Stimulated activated CD4-positive, alpha-beta T cell treated with anti-CD3 and anti-CD28 coated beads, Interleukin-12 subunit alpha, Interleukin-12 subunit beta, amount 100 ng/mL, for 24 hours (primary cell): ENCODE measurements around the gene SH2D4B.

Experiments used
- DNase-seq, 2 experiments: peaks; one replicate each; pipeline ENCODE4 v3.0.0-alpha.2; 2020; ENCODE audit warnings: low read depth in 2 of 2

SH2D4B gene

DNA sequence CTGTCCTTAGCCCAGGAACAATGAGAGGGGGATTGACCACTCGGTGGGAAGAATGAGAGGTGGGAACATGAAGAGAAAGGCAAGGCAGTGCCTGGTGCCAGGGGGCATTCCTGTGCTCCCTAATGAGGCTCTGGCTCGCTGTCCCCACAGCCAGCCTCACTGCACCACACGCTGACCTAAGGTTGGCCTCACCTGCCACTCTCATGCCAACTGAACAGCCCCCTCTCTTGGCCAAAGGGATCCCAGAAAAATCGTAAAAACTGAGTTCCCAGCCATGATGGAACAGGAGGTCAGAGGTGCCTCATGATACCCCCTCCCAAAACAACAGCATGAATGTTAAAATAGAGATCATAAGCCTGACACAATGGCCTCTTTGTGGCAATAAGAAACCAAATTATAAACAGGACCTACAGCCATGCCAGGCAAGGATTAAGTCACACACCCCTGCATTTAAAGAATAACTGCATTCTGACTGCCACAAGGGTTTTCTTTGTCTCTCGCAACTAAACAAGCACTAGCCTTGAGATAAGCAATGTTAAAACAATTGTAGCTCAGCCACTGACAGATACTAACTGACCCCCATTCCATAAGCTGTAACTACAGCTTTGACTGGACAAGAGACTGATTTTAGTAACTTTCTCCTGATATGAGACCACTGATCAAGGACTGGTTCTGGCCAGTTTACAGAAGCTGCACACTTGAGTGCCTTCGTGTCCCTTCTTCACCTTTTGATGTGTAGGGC lies 149.2 kb downstream of the SH2D4B start:
- DNase-seq, result no peak

DNA sequence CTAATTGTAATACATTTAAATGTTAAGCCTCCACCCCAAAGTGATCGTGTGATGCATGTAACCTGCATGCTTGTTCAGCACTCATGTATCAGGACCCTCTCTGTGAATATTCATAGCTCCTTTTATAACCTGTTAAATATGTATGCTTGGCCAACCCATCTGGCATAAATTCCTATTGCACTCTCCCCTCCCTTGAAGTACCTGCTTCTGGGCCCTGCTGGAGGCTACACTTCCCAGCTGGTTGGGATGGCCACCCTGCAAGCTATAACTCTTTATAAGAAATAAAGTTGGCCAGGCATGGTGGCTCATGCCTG lies 149.7 kb downstream of the SH2D4B start:
- DNase-seq, result no peak

DNA sequence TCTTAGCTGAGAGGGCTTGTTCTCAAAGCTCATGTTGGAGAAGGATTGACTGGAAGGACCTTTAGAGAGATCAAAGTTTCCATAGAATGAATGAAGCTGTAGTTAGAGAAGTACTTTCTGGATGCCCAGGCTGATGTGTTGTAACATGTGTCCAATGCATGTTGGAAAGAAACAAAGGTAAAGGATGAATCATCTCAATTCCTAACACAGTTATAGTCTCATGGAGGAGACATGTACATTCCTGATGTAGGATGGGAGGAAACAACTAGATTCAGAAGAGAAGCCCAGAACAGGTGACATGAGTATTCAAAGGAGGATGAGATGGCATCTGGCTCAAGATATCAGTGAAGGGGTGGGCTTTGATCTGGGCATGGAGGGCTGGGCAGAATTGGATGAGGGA lies 152.7 kb downstream of the SH2D4B start:
- DNase-seq, result no peak

DNA sequence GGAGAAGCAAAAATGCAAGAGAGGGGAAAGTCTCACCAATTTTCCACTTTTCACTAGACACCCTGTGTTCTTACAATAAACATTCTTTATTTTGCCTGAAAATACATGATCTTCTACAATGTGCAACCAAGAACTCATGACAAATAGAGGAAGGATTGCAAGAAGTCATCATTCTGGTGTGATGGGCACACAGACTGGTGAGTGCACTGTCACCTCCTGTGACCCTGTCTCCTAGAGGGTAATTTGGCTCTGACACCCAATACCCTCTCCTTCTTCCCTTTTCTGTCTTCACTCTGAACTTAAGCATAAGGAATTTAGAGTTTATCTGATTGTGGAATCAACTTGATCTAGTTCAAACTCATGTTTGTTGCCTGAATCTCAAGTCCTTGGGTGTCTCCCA lies 153.7 kb downstream of the SH2D4B start:
- no peak for DNase-seq

DNA sequence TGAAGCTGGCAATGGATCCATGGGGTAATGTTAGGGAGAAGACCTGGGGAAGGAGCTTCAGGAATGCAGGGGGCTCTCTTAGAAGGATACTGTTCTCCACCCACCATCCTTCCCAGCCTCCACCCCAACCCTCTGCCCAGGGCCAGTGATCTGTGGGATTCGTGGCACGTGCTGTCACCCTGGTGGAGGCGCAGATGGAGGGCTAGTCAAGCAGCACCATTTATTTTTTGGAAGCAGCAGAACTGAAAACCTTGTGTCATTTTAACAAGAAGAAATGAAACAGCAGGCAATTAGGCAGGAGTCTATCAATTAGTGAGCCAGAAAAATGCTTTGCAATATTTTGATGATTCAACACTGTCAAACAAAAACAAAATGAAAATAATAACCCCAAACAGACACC lies 155.9 kb downstream of the SH2D4B start:
- no peak for DNase-seq

DNA sequence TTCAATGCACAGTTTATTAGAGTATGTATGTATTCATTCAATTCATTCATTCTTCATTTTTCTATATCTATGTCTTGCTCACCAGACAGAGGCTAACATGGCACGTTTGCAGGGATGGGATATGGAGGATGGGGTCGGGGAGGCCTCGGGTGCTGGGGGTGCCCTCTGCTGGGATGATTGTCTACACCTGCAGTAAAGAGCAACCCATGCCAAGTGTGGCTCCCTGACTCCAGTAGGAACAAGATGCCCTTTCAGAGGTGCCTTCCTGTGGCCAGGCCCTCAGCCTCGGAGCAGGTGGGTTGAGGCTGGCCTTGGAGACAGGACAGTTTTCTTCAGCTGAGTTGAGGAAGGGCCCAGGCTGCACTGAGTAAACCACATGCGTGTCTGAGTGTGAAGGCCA lies 157.2 kb downstream of the SH2D4B start:
- no peak for DNase-seq
